A549 (cell line): ENCODE measurements around the gene WDR70.

ENCODE experiments used
- CEBPB ChIP-seq, 2 experiments: fragments of >200 bp in 1 of 2; sonication (Bioruptor Twin) in 1 of 2; formaldehyde crosslinking in 1 of 2; IDR thresholded peaks; 2 replicates each; pipeline ENCODE4 v1.6.1; 2012 to 2016
- CTCF ChIP-seq: fragments of >200 bp; sonication (Bioruptor Twin); formaldehyde crosslinking; IDR thresholded peaks from 3 replicates; pipeline ENCODE4 v1.5.1; 2016
- HOXA7 ChIP-seq: fragments of 250-450 bp; sonication (Bioruptor Pico); IDR thresholded peaks from 2 replicates; pipeline ENCODE4 v1.5.0; 2020; ENCODE audit warnings: mild to moderate bottlenecking, moderate library complexity
- PBX3 ChIP-seq: IDR thresholded peaks from 2 replicates; pipeline ENCODE4 v1.6.1; 2012
- PHF8 ChIP-seq: fragments of 200-600 bp; sonication (generic); IDR thresholded peaks from 2 replicates; pipeline ENCODE4 v1.6.1; 2016; ENCODE audit warnings: low read depth, mild to moderate bottlenecking, antibody characterized with exemption, moderate library complexity, borderline replicate concordance
- POLR2A ChIP-seq: IDR thresholded peaks from 2 replicates; pipeline ENCODE4 v1.6.1; 2012; ENCODE audit warnings: mild to moderate bottlenecking, low read length
- POLR2AphosphoS2 ChIP-seq: conservative IDR thresholded peaks from 2 replicates; pipeline ENCODE4 v1.6.1; 2012; ENCODE audit warnings: low read length, improper control_type of control experiment, inconsistent platforms
- RAD21 ChIP-seq, 2 experiments: fragments of >200 bp in 1 of 2; sonication (Bioruptor Twin) in 1 of 2; formaldehyde crosslinking in 1 of 2; IDR thresholded peaks in 1 of 2; conservative IDR thresholded peaks in 1 of 2; 2 replicates in 1 of 2; 3 replicates in 1 of 2; pipeline ENCODE4 v1.6.1; 2012 to 2018; ENCODE audit warnings: inconsistent platforms in 1 of 2
- TP53 ChIP-seq: fragments of 250-450 bp; sonication (Bioruptor Pico); IDR thresholded peaks from 2 replicates; pipeline ENCODE4 v1.5.0; 2021; ENCODE audit warnings: mild to moderate bottlenecking, moderate library complexity

- TF ChIP-seq POLR2AphosphoS2 (no peak), PBX3 (no peak), POLR2A (no peak), PHF8 (no peak), CTCF (no peak), TP53 (CRISPR knock-in tag) (no peak), RAD21 (conservative IDR thresholded peaks at IDR 0.05 in 1 of 2, IDR thresholded peaks at IDR 0.05 in 1 of 2) (no peak), CEBPB (IDR thresholded peaks at IDR 0.05) (no peak), HOXA7 (no peak)
These were observed 249.8 kb downstream of the WDR70 start for GRCh38 chr5:37628876-37629275.
